Measurements from ENCODE around the gene ZFPM1.
"Not testable (repeated sequence)": the region's sequence is repeated elsewhere in the genome, so short reads cannot be mapped to it uniquely, and the experiment has no call there.

The ZFPM1 gene

DNA sequence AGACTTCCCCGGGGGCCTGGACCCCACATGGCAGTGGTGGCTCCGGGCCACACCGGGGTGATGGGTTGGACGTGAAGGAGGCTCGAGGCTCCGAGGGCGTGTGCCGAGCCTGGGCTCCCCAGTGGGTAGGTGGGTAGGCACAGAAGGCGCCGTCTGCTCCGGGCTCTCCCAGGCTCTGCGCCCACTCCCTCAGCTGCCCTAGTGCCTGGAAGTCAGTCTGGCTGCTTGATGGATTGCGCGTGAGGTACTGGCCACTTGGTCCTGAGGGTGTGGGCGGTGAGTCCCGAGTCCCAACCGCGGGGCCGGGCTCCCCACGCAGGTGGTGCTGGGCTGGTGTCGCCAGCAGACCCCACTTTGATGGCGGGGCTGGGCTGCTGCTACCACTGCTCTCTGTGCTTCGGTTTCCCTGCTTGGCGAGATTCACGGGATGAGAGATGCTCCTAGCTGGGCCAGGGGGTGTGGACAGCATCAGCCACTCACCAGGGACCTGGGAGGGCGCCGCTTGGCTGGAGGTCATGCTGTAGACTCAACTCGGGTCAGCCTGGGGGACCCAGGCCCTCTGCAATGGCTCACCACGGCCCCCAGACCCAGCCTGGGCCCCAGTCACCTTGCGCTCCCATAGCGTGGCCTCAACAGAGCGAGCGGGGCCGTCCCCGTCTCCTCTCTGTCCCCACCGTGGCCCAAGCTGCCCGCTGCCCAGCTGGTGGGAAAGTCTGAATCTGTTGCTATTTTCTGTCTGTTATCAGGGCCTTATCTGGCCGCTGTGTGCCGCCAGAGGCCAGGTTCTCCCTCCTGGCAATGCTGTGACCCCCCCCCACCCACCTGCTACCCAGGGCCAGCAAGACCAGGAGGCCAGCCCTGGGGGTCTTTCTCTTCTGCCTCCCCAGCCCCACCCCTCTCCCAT lies 26.1 kb downstream of the ZFPM1 start:
- DNase-seq (ENCODE audit: low read depth): no peak

DNA sequence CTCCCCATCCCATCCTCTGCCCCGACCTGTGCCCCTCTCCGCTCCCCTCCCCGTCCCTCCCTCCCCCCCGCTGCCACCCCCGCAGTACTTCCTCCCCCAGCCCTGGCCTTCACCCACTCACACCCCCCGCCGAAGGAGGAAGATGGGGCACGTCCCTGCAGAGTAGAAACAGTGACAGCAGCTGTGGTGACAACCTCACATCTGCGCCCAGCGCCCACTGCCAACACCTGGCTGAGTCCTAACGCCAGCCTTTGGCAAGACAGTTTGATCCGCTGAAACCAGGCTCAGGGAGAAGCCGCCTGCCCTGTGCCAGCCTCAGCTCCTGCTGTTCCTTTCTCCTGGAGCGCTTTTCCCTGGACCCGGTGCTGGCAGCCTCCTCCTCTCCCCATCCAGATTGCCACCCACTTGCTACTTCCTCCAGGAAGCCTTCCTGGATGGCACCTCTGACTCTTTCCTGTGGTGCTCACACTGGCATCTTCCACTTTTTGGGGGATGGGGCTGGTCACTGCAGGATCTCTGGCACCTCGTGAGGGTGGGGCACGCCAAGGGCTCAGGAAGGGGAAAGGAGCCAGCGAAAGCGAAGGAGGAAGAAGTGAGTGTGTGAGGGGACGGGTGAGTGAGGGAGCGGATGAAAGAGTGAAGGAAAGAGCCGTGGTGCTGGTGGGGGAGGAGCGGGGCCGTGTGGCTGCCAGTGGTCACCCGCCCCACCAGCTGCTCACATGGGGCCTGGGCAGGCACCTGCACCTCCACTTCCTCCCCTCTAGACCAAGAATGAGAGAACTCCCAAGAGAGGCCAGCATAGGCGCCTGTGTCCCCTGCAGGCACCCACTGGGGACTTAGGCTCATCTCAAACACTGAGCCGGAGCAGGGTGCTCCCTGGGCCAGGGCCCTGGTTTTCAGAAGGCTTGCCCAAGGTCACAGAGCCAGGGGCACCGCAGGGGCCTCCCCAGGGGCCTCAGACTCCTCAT lies 27.0 kb downstream of the ZFPM1 start:
- DNase-seq (ENCODE audit: low read depth): peak; percentile 58

DNA sequence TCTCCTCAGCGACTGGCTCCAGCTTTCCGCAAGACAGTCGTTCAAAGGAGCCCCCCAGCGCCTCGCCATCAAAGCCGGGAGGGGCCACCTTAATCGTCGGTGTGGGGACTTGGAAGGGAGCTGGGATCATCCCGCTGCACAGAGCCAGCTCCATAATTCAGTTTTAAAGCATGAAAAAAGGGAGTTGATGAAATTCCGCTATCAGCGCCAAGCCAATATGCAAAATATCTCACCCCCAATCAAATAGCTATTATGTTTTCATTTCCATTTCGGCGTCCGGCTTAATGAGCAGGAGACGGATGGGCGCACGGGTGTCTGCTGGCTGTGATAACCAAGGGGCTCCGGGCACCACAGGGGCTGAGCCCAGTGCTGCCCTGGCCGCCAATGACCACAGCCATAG lies 27.7 kb downstream of the ZFPM1 start:
- DNase-seq (ENCODE audit: low read depth): no peak

- DNase-seq (ENCODE audit: low read depth): no peak
These were observed 28.8 kb downstream of the ZFPM1 start for GRCh38 chr16:88481851-88482250.

- DNase-seq (ENCODE audit: low read depth): no peak
These were observed 29.7 kb downstream of the ZFPM1 start for GRCh38 chr16:88482630-88483391.

DNA sequence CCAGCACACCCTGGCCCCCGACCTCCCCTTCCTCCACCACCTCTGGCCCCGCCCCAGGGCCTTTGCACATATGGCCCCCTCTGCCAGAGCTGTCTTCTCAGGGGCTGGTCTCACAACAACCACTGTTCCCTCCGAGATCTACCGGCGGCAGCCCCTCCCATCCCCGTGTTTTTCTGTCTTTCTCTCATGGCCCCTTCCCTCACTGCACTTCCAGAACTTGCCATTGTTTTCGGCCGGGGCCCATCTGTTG lies 30.2 kb downstream of the ZFPM1 start:
- DNase-seq (ENCODE audit: low read depth): no peak

- DNase-seq (ENCODE audit: low read depth): no peak
These were observed 31.7 kb downstream of the ZFPM1 start for GRCh38 chr16:88484505-88485365.

- DNase-seq (ENCODE audit: low read depth): not testable (repeated sequence)
These were observed 32.3 kb downstream of the ZFPM1 start for GRCh38 chr16:88485366-88485741.

DNA sequence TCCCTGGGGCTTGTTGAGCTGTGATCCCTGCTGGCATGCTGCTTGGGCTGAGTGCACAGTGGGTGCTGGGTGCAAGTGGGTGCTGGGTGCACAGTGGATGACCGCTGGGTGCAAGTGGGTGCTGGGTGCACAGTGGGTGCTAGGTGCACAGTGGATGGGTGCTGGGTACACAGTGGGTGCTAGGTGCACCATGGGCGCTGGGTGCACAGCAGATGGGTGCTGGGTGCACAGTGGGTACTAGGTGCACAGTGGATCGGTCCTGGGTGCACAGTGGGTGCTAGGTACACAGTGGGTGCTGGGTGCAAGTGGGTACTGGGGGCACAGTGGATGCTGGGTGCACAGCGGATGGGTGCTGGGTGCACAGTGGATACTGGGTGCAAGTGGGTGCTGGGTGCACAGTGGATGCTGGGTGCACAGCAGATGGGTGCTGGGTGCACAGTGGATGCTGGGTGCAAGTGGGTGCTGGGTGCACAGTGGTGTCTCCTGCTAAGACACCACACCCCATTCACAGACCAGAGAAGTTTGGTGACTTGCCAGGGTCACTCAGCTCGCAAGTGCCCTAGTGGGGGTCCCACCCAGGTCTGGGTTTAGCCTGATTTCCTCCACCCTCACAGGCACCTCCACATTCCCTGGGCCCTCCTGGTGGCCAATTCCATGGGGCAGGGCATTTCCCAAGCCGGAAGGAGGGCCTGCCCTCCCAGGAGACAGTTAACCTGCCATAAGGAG lies 33.5 kb downstream of the ZFPM1 start:
- no peak for DNase-seq (ENCODE audit: low read depth)

GRCh38 chr16:88487124-88487432 lies 34.0 kb downstream of the ZFPM1 start:
- DNase-seq (ENCODE audit: low read depth): no peak

DNA sequence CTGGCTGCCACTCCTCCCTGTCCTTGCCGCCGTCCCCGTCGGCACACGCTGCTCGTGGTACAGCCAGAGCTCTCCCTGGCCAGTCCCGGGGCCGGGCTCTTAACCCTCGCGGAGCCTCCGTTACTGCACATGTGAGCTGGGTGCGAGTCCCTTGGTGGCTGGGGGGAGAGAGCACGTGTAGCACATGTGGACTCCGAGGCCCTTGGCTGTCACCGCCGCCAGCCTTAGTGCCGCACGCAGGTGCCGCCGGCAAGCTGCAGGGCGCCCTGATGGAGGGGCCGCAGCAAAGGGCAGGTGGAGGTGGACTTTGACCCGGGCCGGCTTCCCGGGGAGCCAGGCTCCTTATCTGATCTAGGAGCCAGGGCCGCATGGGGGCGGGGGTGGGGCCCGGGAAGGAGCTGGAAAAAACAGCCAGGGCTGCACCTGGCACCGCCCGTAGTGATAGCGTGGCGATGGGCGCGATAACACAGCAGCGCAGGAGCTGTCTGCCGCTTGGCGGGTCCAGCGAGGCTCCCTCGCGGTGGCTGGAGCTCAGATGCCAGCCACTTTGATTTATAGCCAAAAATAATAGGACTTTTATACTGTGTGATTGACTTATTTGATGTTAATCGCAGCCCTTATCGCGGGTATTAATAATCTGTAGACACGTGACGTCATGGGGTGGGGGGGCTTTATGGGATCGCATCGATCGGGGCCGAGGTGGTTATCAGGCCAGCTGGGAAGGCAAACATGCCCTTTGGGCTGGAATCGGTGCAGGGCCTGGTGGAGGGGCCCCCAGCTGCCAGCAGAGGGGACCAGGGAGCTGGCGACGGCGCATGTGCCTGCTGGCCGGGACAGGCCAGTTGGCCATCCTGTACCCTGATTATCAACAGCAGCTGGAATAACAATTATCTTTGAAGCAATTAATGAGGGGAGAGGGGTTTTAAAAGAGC lies 35.1 kb downstream of the ZFPM1 start:
- no peak for DNase-seq (ENCODE audit: low read depth)

DNA sequence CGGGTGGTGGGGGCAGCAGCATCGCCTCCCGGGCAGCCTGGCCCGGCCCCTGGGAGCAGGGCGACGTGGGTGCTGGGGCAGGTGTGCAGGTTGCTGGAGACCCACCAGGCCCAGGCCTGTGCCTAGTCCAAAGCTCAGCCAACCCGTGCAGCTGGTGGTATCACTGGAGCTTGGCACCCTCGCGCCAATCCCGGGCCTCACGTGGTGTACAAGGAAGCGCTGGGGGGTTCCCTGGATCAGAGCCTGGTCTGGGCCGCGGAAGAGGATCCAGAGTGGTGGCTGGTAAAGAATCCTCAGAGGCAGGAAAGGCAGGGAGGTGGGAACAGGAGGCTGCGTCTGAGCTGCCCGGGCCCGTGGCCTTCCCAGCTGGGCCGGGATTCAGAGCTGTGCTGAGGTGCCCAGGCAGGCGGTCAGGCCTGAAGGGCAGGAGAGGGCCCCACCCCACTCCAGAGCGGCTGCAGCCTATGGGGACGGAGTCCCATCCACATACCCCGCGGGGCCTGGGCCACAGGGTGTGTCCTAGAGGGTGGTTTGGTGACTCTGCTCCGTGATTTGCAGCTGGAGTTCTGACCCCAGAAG lies 36.2 kb downstream of the ZFPM1 start:
- DNase-seq (ENCODE audit: low read depth): no peak

DNA sequence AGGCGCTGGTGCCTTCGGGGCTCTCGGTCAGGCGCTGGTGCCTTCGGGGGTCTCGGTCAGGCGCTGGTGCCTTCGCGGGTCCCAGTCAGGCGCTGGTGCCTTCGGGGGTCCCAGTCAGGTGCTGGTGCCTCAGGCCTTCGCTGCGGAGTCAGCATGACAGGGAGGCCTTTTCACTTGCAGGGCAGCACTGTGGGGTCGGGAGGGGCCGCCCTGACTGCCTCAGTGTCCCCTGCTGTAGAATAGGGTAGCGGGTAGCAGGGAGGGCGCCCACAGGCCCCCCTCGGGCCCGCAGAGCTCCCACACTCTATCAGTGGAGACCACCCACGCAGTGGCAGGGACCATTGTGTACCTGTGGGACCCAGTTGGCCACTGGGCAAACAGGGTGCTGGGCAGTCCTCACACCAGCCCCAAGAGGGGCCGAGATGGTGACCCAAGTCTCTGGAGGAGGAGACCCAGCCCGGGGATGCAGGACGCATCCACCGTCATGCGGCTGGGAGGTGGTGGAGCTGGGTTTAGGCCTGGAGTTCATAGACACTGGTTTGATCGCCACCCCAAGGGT lies 38.0 kb downstream of the ZFPM1 start:
- DNase-seq (ENCODE audit: low read depth): no peak

GRCh38 chr16:88491560-88492310 lies 38.7 kb downstream of the ZFPM1 start:
- DNase-seq (ENCODE audit: low read depth): no peak

GRCh38 chr16:88493879-88494278 lies 40.8 kb downstream of the ZFPM1 start:
- no peak for DNase-seq (ENCODE audit: low read depth)

GRCh38 chr16:88494335-88495154 lies 41.5 kb downstream of the ZFPM1 start:
- no peak for DNase-seq (ENCODE audit: low read depth)

GRCh38 chr16:88495268-88495772 lies 42.2 kb downstream of the ZFPM1 start:
- DNase-seq (ENCODE audit: low read depth): no peak
